ENCODE results near the gene MTFP1.
"Not testable (repeated sequence)": the region's sequence is repeated elsewhere in the genome, so short reads cannot be mapped to it uniquely, and the experiment has no call there.

The MTFP1 gene

DNA sequence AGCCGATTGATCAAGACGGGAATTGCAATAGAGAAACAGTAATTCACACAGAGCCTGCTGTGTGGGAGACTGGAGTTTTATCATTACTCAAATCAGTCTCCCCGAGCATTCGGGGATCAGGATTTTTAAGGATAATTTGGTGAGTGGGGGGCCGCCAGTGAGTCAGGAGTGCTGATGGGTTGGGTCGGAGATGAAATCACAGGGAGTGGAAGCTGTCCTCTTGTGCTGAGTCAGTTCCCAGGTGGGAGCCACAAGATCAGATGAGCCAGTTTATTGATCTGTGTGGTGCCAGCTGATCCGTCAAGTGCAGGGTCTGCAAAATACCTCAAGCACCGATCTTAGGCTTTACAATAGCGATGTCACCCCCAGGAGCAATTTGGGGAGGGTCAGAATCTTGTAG, 15.5 kb downstream of the MTFP1 start:
- Histone ChIP-seq H3K9me3 (no peaks in the 10 kb centered on the region; the same call in 1 of the 2 replicates), H3K4me3 (ENCODE audit: low read depth, low read length) (no peak overlapping the region), H3K4me1 (no peaks in the 10 kb centered on the region; the same call in 1 of the 2 replicates), H3K27me3 (no peaks in the 10 kb centered on the region), H3K36me3 (no peaks in the 10 kb centered on the region)
- no peak for DNase-seq
- TF ChIP-seq, protein P1, sequence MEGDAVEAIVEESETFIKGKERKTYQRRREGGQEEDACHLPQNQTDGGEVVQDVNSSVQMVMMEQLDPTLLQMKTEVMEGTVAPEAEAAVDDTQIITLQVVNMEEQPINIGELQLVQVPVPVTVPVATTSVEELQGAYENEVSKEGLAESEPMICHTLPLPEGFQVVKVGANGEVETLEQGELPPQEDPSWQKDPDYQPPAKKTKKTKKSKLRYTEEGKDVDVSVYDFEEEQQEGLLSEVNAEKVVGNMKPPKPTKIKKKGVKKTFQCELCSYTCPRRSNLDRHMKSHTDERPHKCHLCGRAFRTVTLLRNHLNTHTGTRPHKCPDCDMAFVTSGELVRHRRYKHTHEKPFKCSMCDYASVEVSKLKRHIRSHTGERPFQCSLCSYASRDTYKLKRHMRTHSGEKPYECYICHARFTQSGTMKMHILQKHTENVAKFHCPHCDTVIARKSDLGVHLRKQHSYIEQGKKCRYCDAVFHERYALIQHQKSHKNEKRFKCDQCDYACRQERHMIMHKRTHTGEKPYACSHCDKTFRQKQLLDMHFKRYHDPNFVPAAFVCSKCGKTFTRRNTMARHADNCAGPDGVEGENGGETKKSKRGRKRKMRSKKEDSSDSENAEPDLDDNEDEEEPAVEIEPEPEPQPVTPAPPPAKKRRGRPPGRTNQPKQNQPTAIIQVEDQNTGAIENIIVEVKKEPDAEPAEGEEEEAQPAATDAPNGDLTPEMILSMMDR (IDR thresholded peaks at IDR 0.05; ENCODE audit: low read depth, low read length): no peak

DNA sequence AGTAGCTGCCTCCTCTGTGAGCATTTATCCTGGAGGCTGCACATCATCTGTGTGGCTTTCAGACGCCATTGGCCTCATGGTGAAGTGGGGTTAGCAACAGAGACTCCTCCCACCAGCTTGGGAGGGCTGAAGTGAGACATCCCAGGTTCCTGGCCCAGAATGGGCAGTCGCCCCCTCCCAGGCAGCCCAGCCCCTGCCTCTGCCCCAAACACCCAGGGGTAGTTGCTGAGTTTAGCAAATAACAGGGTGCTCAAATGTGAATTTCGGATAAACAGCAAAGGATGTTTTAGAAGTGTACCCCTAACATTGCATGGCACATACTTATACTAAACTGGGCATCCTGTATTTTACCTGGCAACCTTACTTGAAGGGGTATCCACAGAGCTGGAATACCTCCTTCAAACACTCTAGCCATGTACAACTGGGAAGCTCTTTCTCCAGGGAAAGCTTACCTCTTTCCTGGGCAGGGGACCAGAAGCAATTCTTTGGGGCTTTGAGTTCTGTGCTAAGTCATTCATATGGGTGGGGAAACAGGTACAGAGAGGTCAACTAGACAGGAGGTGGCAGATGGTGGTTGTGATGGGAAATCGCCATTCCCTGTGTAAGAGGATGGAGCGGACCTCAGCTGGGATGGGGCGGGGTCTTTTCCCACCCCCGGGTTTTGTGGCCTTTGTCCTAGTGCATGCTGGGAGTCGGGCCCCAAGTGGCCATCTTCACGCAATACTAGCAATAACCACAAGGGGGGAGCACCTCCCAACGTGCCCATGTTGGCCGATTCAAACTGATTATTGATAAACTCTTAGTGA, 19.3 kb downstream of the MTFP1 start:
- Histone ChIP-seq H3K4me1 (no peaks in the 10 kb centered on the region; the same call in 1 of the 2 replicates), H3K9me3 (no peaks in the 10 kb centered on the region), H3K27me3 (no peaks in the 10 kb centered on the region), H3K4me3 (ENCODE audit: low read depth, low read length) (peak overlapping the region; percentile 37), H3K36me3 (no peaks in the 10 kb centered on the region)
- peak; percentile 76 for DNase-seq
- TF ChIP-seq, protein P1 (IDR thresholded peaks at IDR 0.05; ENCODE audit: low read depth, low read length): peak; percentile 88

DNA sequence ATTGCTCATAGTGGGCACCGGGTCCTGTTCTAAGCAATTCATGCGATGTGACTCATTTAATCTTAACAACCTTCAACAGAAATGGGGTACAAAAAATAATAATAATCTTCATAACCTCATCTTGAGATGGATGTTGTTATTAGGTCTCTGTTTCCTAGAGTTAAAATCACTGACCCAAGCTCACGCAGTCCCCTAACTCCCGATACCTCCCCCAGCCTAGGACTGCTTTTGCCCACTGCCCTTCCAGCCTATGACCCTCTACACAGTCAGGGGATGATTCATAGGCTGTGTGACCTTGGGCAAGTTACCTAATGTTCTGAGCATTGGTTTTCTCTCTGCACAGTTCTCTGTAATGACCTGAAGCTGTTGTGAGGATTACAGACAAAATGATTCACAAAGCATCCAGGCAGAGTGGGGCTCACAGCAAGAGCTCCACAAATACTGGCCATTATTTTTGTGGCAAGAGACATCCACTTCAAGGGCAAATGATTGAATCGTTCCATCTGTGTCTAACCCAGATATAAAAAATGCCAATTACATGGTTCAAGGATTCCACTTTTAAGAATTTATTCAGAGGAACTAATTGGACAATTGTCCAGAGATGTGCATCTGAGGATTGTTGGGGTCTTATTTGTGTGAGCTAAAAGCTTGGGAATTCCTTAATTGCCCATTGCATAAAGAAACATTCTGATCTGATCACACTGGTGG, 20.0 kb downstream of the MTFP1 start:
- Histone ChIP-seq H3K36me3 (no peaks in the 10 kb centered on the region), H3K9me3 (no peaks in the 10 kb centered on the region), H3K4me1 (no peaks in the 10 kb centered on the region; the same call in 1 of the 2 replicates), H3K27me3 (no peaks in the 10 kb centered on the region), H3K4me3 (ENCODE audit: low read depth, low read length) (peak overlapping the region; percentile 37)
- DNase-seq: no peak
- TF ChIP-seq, protein P1 (IDR thresholded peaks at IDR 0.05; ENCODE audit: low read depth, low read length): no peak

DNA sequence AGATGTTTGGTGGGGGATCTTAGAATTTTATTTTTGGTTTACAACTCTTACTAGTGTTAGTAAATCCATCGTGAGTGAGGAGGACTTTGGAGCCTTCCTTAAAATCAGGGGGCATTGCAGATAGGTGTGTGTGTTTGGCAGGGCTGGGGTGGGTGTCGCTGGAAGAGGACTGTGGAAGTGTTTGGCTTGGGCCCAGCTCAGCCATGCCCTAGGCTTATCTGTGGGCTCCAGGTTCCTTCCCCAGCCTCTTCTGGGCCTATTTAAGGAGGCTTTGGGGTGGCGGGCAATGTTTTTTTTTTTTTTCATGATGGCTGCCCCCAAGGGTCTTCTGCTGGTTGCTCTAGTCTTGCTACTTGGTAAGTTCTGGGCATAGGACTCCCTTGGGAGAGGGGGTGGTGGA, 22.1 kb downstream of the MTFP1 start:
- DNase-seq: no peak
- Histone ChIP-seq H3K27me3 (no peaks in the 10 kb centered on the region), H3K36me3 (no peaks in the 10 kb centered on the region), H3K4me1 (no peaks in the 10 kb centered on the region; the same call in 1 of the 2 replicates), H3K4me3 (ENCODE audit: low read depth, low read length) (no peak overlapping the region), H3K9me3 (no peaks in the 10 kb centered on the region)
- TF ChIP-seq, protein P1 (IDR thresholded peaks at IDR 0.05; ENCODE audit: low read depth, low read length): no peak

DNA sequence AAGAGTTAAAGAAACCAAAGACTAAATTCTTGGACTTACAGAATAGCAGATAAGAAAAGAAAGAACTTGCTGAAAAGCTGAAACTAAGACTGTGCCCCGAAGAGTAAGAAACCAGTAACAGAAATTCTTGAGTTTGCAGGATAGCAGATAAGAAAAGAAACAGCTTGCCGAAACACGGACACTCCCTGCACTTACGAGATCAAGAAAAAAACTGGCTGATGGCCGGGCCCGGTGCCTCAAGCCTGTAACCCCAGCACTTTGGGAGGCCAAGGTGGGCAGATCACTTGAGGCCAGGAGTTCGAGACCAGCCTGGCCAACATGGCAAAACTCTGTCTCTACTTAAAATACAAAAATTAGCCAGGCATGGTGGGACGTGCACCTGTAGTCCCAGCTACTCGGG, 25.9 kb downstream of the MTFP1 start:
- not testable (repeated sequence) for H3K4me1 ChIP-seq; H3K36me3 ChIP-seq; H3K4me3 ChIP-seq (ENCODE audit: low read depth, low read length); H3K9me3 ChIP-seq; DNase-seq; H3K27me3 ChIP-seq

DNA sequence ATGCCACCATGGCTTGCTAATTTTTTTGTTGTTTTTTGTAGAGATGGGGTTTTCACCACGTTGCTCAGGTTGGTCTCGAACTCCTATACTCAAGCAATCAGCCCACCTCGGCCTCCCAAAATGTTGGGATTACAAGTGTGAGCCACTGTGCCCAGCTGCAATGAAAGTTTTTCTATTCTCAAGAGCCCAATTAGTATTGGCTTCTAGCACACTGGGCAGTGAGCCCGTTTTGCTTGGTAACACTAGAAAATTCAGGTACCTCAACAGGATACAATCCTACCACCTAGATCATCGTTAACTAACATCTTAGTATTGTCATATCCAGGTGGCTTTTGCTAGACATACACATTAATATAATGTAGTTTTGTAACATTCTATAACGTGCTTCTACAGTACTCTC, 27.3 kb downstream of the MTFP1 start:
- no peaks in the 10 kb centered on the region for H3K4me1 ChIP-seq
- DNase-seq: no peak
- TF ChIP-seq, protein P1 (IDR thresholded peaks at IDR 0.05; ENCODE audit: low read depth, low read length): no peak
- H3K27me3 ChIP-seq: no peaks in the 10 kb centered on the region
- no peaks in the 10 kb centered on the region for H3K9me3 ChIP-seq
- H3K4me3 ChIP-seq (ENCODE audit: low read depth, low read length): no peak overlapping the region
- H3K36me3 ChIP-seq: no peaks in the 10 kb centered on the region

Measured in BE2C (cell line).